ENCODE results near the gene AGPAT1.

AGPAT1 gene

GRCh38 chr6:32175711-32176475, at the start of gene AGPAT1:
Gene AGPAT1 (minus strand): TSS chr6:32176084. CDS start chr6:32171496, 4,588 bp downstream.
- Histone ChIP-seq H3K27me3 (ENCODE audit: control insufficient read depth in 1 of 2, insufficient read depth in 2 of 2, low read length in 2 of 2) (no peaks in the 10 kb centered on the region), H3K9ac (ENCODE audit: low read depth in 1 of 2, low read length in 2 of 2) (peak within 1 kb of the TSS; percentile 84 to 98), H3K36me3 (ENCODE audit: control insufficient read depth in 1 of 2, insufficient read depth in 2 of 2, low read length in 2 of 2) (peaks cover 3 to 14% of the 10 kb centered on the region in 2 donors), H3K4me3 (ENCODE audit: low read depth in 1 of 2, low read length in 2 of 2) (peak within 1 kb of the TSS; percentile 85 to 91), H3K27ac (ENCODE audit: low read depth, low read length) (peak within 1 kb of the TSS; percentile 94), H3K9me3 (ENCODE audit: control insufficient read depth in 1 of 2, low read length in 2 of 2) (no peaks in the 10 kb centered on the region), H3K4me1 (ENCODE audit: control insufficient read depth in 1 of 2, insufficient read depth in 2 of 2, low read length in 2 of 2) (peaks cover 46 to 51% of the 10 kb centered on the region in 2 donors)

GRCh38 chr6:32224696-32225095, 48.8 kb upstream of the AGPAT1 start:
- H3K9ac ChIP-seq (ENCODE audit: low read depth in 1 of 2, low read length in 2 of 2), result no peak overlapping the region
- no peaks in the 10 kb centered on the region for H3K9me3 ChIP-seq (ENCODE audit: control insufficient read depth in 1 of 2, low read length in 2 of 2)
- no peak overlapping the region for H3K4me3 ChIP-seq (ENCODE audit: low read depth in 1 of 2, low read length in 2 of 2)
- H3K27ac ChIP-seq (ENCODE audit: low read depth, low read length), result no peak overlapping the region
- H3K4me1 ChIP-seq (ENCODE audit: control insufficient read depth in 1 of 2, insufficient read depth in 2 of 2, low read length in 2 of 2), result no peaks in the 10 kb centered on the region
- H3K27me3 ChIP-seq (ENCODE audit: control insufficient read depth in 1 of 2, insufficient read depth in 2 of 2, low read length in 2 of 2), result no peaks in the 10 kb centered on the region
- H3K36me3 ChIP-seq (ENCODE audit: control insufficient read depth in 1 of 2, insufficient read depth in 2 of 2, low read length in 2 of 2), result no peaks in the 10 kb centered on the region

- Histone ChIP-seq H3K9me3 (ENCODE audit: control insufficient read depth in 1 of 2, low read length in 2 of 2) (no peaks in the 10 kb centered on the region), H3K9ac (ENCODE audit: low read depth in 1 of 2, low read length in 2 of 2) (no peak within 1 kb of the TSS), H3K4me3 (ENCODE audit: low read depth in 1 of 2, low read length in 2 of 2) (no peak within 1 kb of the TSS), H3K27ac (ENCODE audit: low read depth, low read length) (no peak within 1 kb of the TSS), H3K4me1 (ENCODE audit: control insufficient read depth in 1 of 2, insufficient read depth in 2 of 2, low read length in 2 of 2) (no peaks in the 10 kb centered on the region), H3K36me3 (ENCODE audit: control insufficient read depth in 1 of 2, insufficient read depth in 2 of 2, low read length in 2 of 2) (no peaks in the 10 kb centered on the region), H3K27me3 (ENCODE audit: control insufficient read depth in 1 of 2, insufficient read depth in 2 of 2, low read length in 2 of 2) (peaks cover 0 to 3% of the 10 kb centered on the region in 2 donors)
Measured at GRCh38 chr6:32223258-32224235, 47.7 kb upstream of the AGPAT1 start, which contains the start of gene NOTCH4. Gene NOTCH4 (minus strand): TSS chr6:32224067. CDS start chr6:32223928, 139 bp downstream.

- Histone ChIP-seq H3K4me3 (ENCODE audit: low read depth in 1 of 2, low read length in 2 of 2) (no peak overlapping the region), H3K9me3 (ENCODE audit: control insufficient read depth in 1 of 2, low read length in 2 of 2) (no peaks in the 10 kb centered on the region), H3K9ac (ENCODE audit: low read depth in 1 of 2, low read length in 2 of 2) (no peak overlapping the region), H3K36me3 (ENCODE audit: control insufficient read depth in 1 of 2, insufficient read depth in 2 of 2, low read length in 2 of 2) (no peaks in the 10 kb centered on the region), H3K4me1 (ENCODE audit: control insufficient read depth in 1 of 2, insufficient read depth in 2 of 2, low read length in 2 of 2) (no peaks in the 10 kb centered on the region), H3K27me3 (ENCODE audit: control insufficient read depth in 1 of 2, insufficient read depth in 2 of 2, low read length in 2 of 2) (peaks cover 0 to 3% of the 10 kb centered on the region in 2 donors), H3K27ac (ENCODE audit: low read depth, low read length) (no peak overlapping the region)
Measured at GRCh38 chr6:32222333-32223230, 46.7 kb upstream of the AGPAT1 start.

GRCh38 chr6:32220021-32220420, 44.1 kb upstream of the AGPAT1 start:
- no peaks in the 10 kb centered on the region for H3K36me3 ChIP-seq (ENCODE audit: control insufficient read depth in 1 of 2, insufficient read depth in 2 of 2, low read length in 2 of 2)
- no peaks in the 10 kb centered on the region for H3K4me1 ChIP-seq (ENCODE audit: control insufficient read depth in 1 of 2, insufficient read depth in 2 of 2, low read length in 2 of 2)
- H3K27ac ChIP-seq (ENCODE audit: low read depth, low read length), result no peak overlapping the region
- no peak overlapping the region for H3K4me3 ChIP-seq (ENCODE audit: low read depth in 1 of 2, low read length in 2 of 2)
- H3K9ac ChIP-seq (ENCODE audit: low read depth in 1 of 2, low read length in 2 of 2), result no peak overlapping the region
- peaks cover 0 to 3% of the 10 kb centered on the region in 2 donors for H3K27me3 ChIP-seq (ENCODE audit: control insufficient read depth in 1 of 2, insufficient read depth in 2 of 2, low read length in 2 of 2)
- H3K9me3 ChIP-seq (ENCODE audit: control insufficient read depth in 1 of 2, low read length in 2 of 2), result no peaks in the 10 kb centered on the region

- Histone ChIP-seq H3K27ac (ENCODE audit: low read depth, low read length) (no peak overlapping the region), H3K27me3 (ENCODE audit: control insufficient read depth in 1 of 2, insufficient read depth in 2 of 2, low read length in 2 of 2) (peaks cover 0 to 3% of the 10 kb centered on the region in 2 donors), H3K4me3 (ENCODE audit: low read depth in 1 of 2, low read length in 2 of 2) (no peak overlapping the region), H3K4me1 (ENCODE audit: control insufficient read depth in 1 of 2, insufficient read depth in 2 of 2, low read length in 2 of 2) (no peaks in the 10 kb centered on the region), H3K36me3 (ENCODE audit: control insufficient read depth in 1 of 2, insufficient read depth in 2 of 2, low read length in 2 of 2) (no peaks in the 10 kb centered on the region), H3K9me3 (ENCODE audit: control insufficient read depth in 1 of 2, low read length in 2 of 2) (no peaks in the 10 kb centered on the region), H3K9ac (ENCODE audit: low read depth in 1 of 2, low read length in 2 of 2) (no peak overlapping the region)
Measured at GRCh38 chr6:32218167-32218566, 42.3 kb upstream of the AGPAT1 start.

GRCh38 chr6:32216998-32217397, 41.1 kb upstream of the AGPAT1 start:
- Histone ChIP-seq H3K4me3 (ENCODE audit: low read depth in 1 of 2, low read length in 2 of 2) (no peak overlapping the region), H3K27me3 (ENCODE audit: control insufficient read depth in 1 of 2, insufficient read depth in 2 of 2, low read length in 2 of 2) (peaks cover 0 to 3% of the 10 kb centered on the region in 2 donors), H3K9ac (ENCODE audit: low read depth in 1 of 2, low read length in 2 of 2) (no peak overlapping the region), H3K36me3 (ENCODE audit: control insufficient read depth in 1 of 2, insufficient read depth in 2 of 2, low read length in 2 of 2) (no peaks in the 10 kb centered on the region), H3K9me3 (ENCODE audit: control insufficient read depth in 1 of 2, low read length in 2 of 2) (no peaks in the 10 kb centered on the region), H3K27ac (ENCODE audit: low read depth, low read length) (no peak overlapping the region), H3K4me1 (ENCODE audit: control insufficient read depth in 1 of 2, insufficient read depth in 2 of 2, low read length in 2 of 2) (no peaks in the 10 kb centered on the region)

GRCh38 chr6:32216285-32216684, 40.4 kb upstream of the AGPAT1 start:
- H3K9me3 ChIP-seq (ENCODE audit: control insufficient read depth in 1 of 2, low read length in 2 of 2), result no peaks in the 10 kb centered on the region
- peaks cover 0 to 3% of the 10 kb centered on the region in 2 donors for H3K27me3 ChIP-seq (ENCODE audit: control insufficient read depth in 1 of 2, insufficient read depth in 2 of 2, low read length in 2 of 2)
- no peak overlapping the region for H3K4me3 ChIP-seq (ENCODE audit: low read depth in 1 of 2, low read length in 2 of 2)
- H3K27ac ChIP-seq (ENCODE audit: low read depth, low read length), result no peak overlapping the region
- H3K4me1 ChIP-seq (ENCODE audit: control insufficient read depth in 1 of 2, insufficient read depth in 2 of 2, low read length in 2 of 2), result no peaks in the 10 kb centered on the region
- H3K36me3 ChIP-seq (ENCODE audit: control insufficient read depth in 1 of 2, insufficient read depth in 2 of 2, low read length in 2 of 2), result no peaks in the 10 kb centered on the region
- no peak overlapping the region for H3K9ac ChIP-seq (ENCODE audit: low read depth in 1 of 2, low read length in 2 of 2)

- Histone ChIP-seq H3K9ac (ENCODE audit: low read depth in 1 of 2, low read length in 2 of 2) (no peak overlapping the region), H3K4me1 (ENCODE audit: control insufficient read depth in 1 of 2, insufficient read depth in 2 of 2, low read length in 2 of 2) (no peaks in the 10 kb centered on the region), H3K9me3 (ENCODE audit: control insufficient read depth in 1 of 2, low read length in 2 of 2) (no peaks in the 10 kb centered on the region), H3K4me3 (ENCODE audit: low read depth in 1 of 2, low read length in 2 of 2) (no peak overlapping the region), H3K27ac (ENCODE audit: low read depth, low read length) (no peak overlapping the region), H3K36me3 (ENCODE audit: control insufficient read depth in 1 of 2, insufficient read depth in 2 of 2, low read length in 2 of 2) (no peaks in the 10 kb centered on the region), H3K27me3 (ENCODE audit: control insufficient read depth in 1 of 2, insufficient read depth in 2 of 2, low read length in 2 of 2) (peaks cover 0 to 3% of the 10 kb centered on the region in 2 donors)
Measured at GRCh38 chr6:32215617-32216016, 39.7 kb upstream of the AGPAT1 start.
